Measurements from ENCODE around the gene DDX25. TPM values are rescaled to one million over a fixed set of nuclear protein-coding genes. Genes with fewer than 3 reads are reported as not detected.
A peak's percentile ranks its signal among the peaks of the same experiment; 100 is the strongest.

The DDX25 gene
- total RNA-seq, 1 experiment from 2014 or later: 0.37 TPM

DNA sequence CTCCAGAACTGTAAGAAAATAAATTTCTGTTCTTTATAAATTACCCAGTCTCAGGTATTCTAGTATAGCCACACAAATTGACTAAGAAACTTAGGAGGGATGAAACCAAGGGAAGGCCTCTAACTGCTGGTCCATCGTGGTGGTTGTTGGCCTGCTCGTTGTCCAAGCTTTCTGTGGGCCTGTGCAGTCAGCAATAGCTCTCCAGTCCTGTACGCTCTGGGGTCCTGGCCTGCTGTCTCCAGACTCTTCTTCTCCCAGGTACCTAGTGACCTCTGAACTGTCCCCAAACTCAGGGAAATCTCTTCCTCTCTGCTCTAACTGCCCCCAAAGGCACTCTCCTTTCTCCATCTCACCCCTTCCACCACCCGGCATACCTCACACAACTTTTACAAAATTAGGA lies 35.8 kb downstream of the DDX25 start (continued):
- TF ChIP-seq, protein P1, sequence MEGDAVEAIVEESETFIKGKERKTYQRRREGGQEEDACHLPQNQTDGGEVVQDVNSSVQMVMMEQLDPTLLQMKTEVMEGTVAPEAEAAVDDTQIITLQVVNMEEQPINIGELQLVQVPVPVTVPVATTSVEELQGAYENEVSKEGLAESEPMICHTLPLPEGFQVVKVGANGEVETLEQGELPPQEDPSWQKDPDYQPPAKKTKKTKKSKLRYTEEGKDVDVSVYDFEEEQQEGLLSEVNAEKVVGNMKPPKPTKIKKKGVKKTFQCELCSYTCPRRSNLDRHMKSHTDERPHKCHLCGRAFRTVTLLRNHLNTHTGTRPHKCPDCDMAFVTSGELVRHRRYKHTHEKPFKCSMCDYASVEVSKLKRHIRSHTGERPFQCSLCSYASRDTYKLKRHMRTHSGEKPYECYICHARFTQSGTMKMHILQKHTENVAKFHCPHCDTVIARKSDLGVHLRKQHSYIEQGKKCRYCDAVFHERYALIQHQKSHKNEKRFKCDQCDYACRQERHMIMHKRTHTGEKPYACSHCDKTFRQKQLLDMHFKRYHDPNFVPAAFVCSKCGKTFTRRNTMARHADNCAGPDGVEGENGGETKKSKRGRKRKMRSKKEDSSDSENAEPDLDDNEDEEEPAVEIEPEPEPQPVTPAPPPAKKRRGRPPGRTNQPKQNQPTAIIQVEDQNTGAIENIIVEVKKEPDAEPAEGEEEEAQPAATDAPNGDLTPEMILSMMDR (IDR thresholded peaks at IDR 0.05 in 2 of 3, conservative IDR thresholded peaks at IDR 0.05 in 1 of 3; ENCODE audit: borderline replicate concordance in 1 of 3, insufficient read depth in 1 of 3, low read depth in 2 of 3, low read length in 2 of 3): no peak
- no peak for TF ChIP-seq POLR2A (IDR thresholded peaks at IDR 0.05; ENCODE audit: borderline replicate concordance, extremely low read depth, insufficient read depth, insufficient read length)
- TF ChIP-seq, protein P2, sequence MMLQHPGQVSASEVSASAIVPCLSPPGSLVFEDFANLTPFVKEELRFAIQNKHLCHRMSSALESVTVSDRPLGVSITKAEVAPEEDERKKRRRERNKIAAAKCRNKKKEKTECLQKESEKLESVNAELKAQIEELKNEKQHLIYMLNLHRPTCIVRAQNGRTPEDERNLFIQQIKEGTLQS (IDR thresholded peaks at IDR 0.05): no peak
- TF ChIP-seq CBX3 (IDR thresholded peaks at IDR 0.05; ENCODE audit: low read depth): no peak
- no peak for TF ChIP-seq SRF (IDR thresholded peaks at IDR 0.05; ENCODE audit: low read depth)
- no peak for TF ChIP-seq EGR1 (IDR thresholded peaks at IDR 0.05; ENCODE audit: low read depth)
- TF ChIP-seq FOSL1 (IDR thresholded peaks at IDR 0.05; ENCODE audit: low read depth): no peak

DNA sequence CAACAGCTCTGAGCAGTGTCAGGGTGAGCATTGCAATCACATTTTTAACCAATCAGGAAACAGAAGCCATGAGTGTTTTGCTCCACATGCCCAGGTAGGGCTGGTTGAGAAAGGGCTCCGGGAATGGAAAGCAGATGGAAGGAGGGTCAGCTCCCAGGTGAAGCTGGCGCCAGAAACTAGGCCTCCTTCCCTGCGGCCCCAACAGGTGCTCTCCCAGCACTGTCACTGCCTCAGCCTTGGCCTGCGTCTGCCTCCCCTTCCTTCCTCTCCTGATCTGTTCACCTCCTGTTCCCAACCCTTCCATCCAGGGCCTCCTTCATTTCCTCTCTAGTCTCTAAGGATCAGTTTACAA lies 36.9 kb downstream of the DDX25 start:
- ATAC-seq: no peak
- intact Hi-C loops (cut with micrococcal nuclease): loop anchor here (5.0 kb wide), 1 partner anchor 121 kb away; the partner anchor contains the start of gene CDON
- H3K4me2 ChIP-seq (ENCODE audit: low read length): no peak overlapping the region

More for the DNA sequence above, 36.9 kb downstream of the DDX25 start:
- H3K4me1 ChIP-seq (ENCODE audit: control insufficient read depth in 1 of 2, insufficient read depth in 2 of 2, low read length in 2 of 2): peaks cover 7 to 22% of the 10 kb centered on the region in 2 experiments
- H2AFZ ChIP-seq (ENCODE audit: low read depth, low read length, poor library complexity, severe bottlenecking): peak overlapping the region; percentile 17
- ChIA-PET RAD21 (ENCODE audit: low non-redundant PET in 1 of 2, low total read pairs in 2 of 2, uncharacterized antibody in 2 of 2, unreplicated experiment in 2 of 2) (no interaction called here), CTCF (interaction anchor here (1.9 kb wide), 1 partner anchor 253 kb away, joined by 19 read pairs; no protein-coding TSS in a partner anchor), POLR2A (no interaction called here)
- H3K27me3 ChIP-seq (ENCODE audit: insufficient read depth, low read length): no peaks in the 10 kb centered on the region
- TF ChIP-seq, protein P1 (IDR thresholded peaks at IDR 0.05 in 2 of 3, conservative IDR thresholded peaks at IDR 0.05 in 1 of 3; ENCODE audit: borderline replicate concordance in 1 of 3, insufficient read depth in 1 of 3, low read depth in 2 of 3, low read length in 2 of 3): no peak
- no peak for TF ChIP-seq JUND (IDR thresholded peaks at IDR 0.05)
- no peak for TF ChIP-seq CEBPB (IDR thresholded peaks at IDR 0.05; ENCODE audit: low read depth)
- TF ChIP-seq POLR2AphosphoS5 (IDR thresholded peaks at IDR 0.05; ENCODE audit: low read depth, low read length): no peak
- TF ChIP-seq YY1 (IDR thresholded peaks at IDR 0.05; ENCODE audit: extremely low read depth, insufficient replicate concordance, low read depth, low read length): no peak
- no peak for TF ChIP-seq ZFX (IDR thresholded peaks at IDR 0.05)
- H3K4me3 ChIP-seq (replicated peaks in 1 of 2; ENCODE audit: low read depth in 1 of 2, low read length in 2 of 2): no peak overlapping the region
- no peaks in the 10 kb centered on the region for H3K9me3 ChIP-seq (ENCODE audit: control insufficient read depth in 1 of 2, insufficient read depth in 1 of 2, low read depth in 1 of 2, low read length in 2 of 2)
- no peak overlapping the region for H3K9ac ChIP-seq (ENCODE audit: low read length)
- H3K9me2 ChIP-seq (ENCODE audit: insufficient read depth): no peaks in the 10 kb centered on the region
- DNase-seq (ENCODE audit: low read depth, low spot score): no peak
- no peaks in the 10 kb centered on the region for H3K36me3 ChIP-seq (ENCODE audit: control insufficient read depth in 1 of 2, insufficient read depth in 2 of 2, low read length in 2 of 2)
- BruUV-seq (replicated peaks): no TSS peak
- H3K79me2 ChIP-seq (ENCODE audit: insufficient read depth, low read length): no peaks in the 10 kb centered on the region
- H3K27ac ChIP-seq (ENCODE audit: low read depth, low read length): no peak overlapping the region
- H4K20me1 ChIP-seq (ENCODE audit: insufficient read depth): no peaks in the 10 kb centered on the region
